Placental pericyte (primary cell): ENCODE measurements around the gene NDUFS1. TPM values are rescaled to one million over a fixed set of nuclear protein-coding genes. Genes with fewer than 3 reads are reported as not detected.

Experiments
- small RNA-seq: library from RNA; depleted of rRNA; stranded (forward); fragments of <200 nt; gene quantifications from one replicate; pipeline ENCODE3, GENCODE V24; 2012; ENCODE audit warnings: low replicate concordance
- total RNA-seq: library from RNA; depleted of rRNA; stranded (reverse); fragments of >200 nt; gene quantifications from 2 replicates; pipeline ENCODE4 v1.2.3, GENCODE V29; 2012

Gene NDUFS1
- total RNA-seq: 122 and 123 TPM in 2 replicates

GRCh38 chr2:206159346-206160124 lies at the start of gene NDUFS1, which contains the start of gene EEF1B2:
Gene NDUFS1, minus strand, starts transcription at chr2:206159444. Its CDS starts 5,766 bp downstream, at chr2:206153678.
Gene EEF1B2, plus strand, starts transcription at chr2:206159895. Its CDS starts 85 bp downstream, at chr2:206159980.

DNA sequence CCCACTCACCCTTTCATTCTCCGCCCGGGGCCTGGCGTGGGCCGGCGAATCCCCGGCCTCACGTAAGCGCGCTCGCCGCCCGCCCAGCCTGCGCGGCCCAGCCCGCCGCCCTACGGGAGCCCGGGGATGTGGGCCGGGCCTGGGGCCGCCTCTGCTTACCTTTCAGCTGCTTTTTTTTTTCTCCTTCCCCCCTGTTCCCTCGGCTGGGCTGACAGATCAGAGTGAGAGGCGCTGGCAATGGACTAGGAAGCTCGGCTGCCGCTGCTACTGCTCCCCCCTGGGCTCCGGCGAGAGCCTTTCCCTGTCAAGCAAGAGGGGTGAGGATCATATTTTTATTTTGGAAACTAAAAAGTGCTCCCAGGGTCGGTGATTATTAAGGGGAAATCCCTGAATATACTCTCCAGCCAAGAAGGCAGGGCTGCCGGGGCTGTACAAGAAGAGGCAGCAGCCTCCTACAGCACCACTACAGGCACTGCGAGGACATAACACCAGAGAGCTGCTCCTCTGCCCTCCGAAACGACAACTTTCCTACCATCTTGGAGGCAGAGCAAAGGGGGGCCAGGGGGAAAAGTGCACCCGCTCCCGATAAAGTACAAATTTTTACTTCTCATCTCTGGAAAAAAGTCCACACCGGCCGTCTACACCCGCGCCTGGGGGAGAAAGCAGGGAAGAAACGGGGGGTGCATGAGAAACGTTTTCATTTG lies 73.3 kb downstream of the NDUFS1 start, which contains the start of gene INO80D:
Gene INO80D, minus strand, starts transcription at position 433 of the 704 bp plus-strand sequence. CDS start 23,158 bp downstream, outside the sequence.

Small RNA genes lying within 50 kb of the gene (small RNA-seq; reads per million reads assigned to genes)
- gene RF00134 (not detected), gene RF02271 (not detected), gene SNORA41 (not detected), gene SNORD51 (0.26 reads per million)

Other genes with a start within 250 kb of the NDUFS1 start
- gene INO80D, start 73.3 kb downstream of the NDUFS1 start, total RNA-seq: 7.7 and 12.9 TPM in 2 replicates
- gene EEF1B2, start 451 bp upstream of the NDUFS1 start, total RNA-seq: 328 and 589 TPM in 2 replicates
- gene ZDBF2, start 115.2 kb upstream of the NDUFS1 start, total RNA-seq: 15.2 and 36.1 TPM in 2 replicates